SK-N-SH treated with all-trans-retinoic acid at 6 μM for 48 hours (cell line): ENCODE results near the gene HEPACAM2.

Experiments used
- ATAC-seq: fragments of 200-7000 bp; cut with Tn5 transposase; 3 replicates; pipeline ENCODE4 v1.9.1; 2020; ENCODE audit warnings: mild to moderate bottlenecking, moderate library complexity
- ARNTL ChIP-seq: fragments of 450-650 bp; formaldehyde crosslinking; IDR thresholded peaks from 2 replicates; pipeline ENCODE4 v1.5.0; 2020; ENCODE audit warnings: low read depth, mild to moderate bottlenecking, moderate library complexity, borderline replicate concordance
- BACH2 ChIP-seq: fragments of 250-450 bp; sonication (Bioruptor Pico); IDR thresholded peaks from 2 replicates; pipeline ENCODE4 v1.9.0; 2021; ENCODE audit warnings: mild to moderate bottlenecking, borderline replicate concordance
- ESRRG ChIP-seq: fragments of 250-450 bp; sonication (Bioruptor Pico); IDR thresholded peaks from 2 replicates; pipeline ENCODE4 v1.6.1; 2021; ENCODE audit warnings: mild to moderate bottlenecking
- GLIS3 ChIP-seq: fragments of 250-450 bp; sonication (Bioruptor Pico); IDR thresholded peaks from 2 replicates; pipeline ENCODE4 v1.5.0; 2020; ENCODE audit warnings: mild to moderate bottlenecking, moderate library complexity
- ISL1 ChIP-seq: fragments of 250-450 bp; sonication (Bioruptor Pico); IDR thresholded peaks from 2 replicates; pipeline ENCODE4 v2.1.2; 2022; ENCODE audit warnings: mild to moderate bottlenecking, moderate library complexity
- OSR1 ChIP-seq: fragments of 250-450 bp; sonication (Bioruptor Pico); IDR thresholded peaks from 2 replicates; pipeline ENCODE4 v1.8.0; 2022; ENCODE audit warnings: moderate library complexity, mild to moderate bottlenecking, inconsistent platforms
- PPARA ChIP-seq: fragments of 250-450 bp; sonication (Bioruptor Pico); IDR thresholded peaks from 2 replicates; pipeline ENCODE4 v1.5.0; 2020; ENCODE audit warnings: mild to moderate bottlenecking, borderline replicate concordance
- RARB ChIP-seq: fragments of 250-450 bp; sonication (Bioruptor Pico); IDR thresholded peaks from 2 replicates; pipeline ENCODE4 v1.8.0; 2021; ENCODE audit warnings: mild to moderate bottlenecking, moderate library complexity
- SNAI2 ChIP-seq: fragments of 250-450 bp; sonication (Bioruptor Pico); IDR thresholded peaks from 2 replicates; pipeline ENCODE4 v1.5.0; 2020; ENCODE audit warnings: mild to moderate bottlenecking, moderate library complexity
- TCF4 ChIP-seq: fragments of 250-450 bp; sonication (Bioruptor Pico); IDR thresholded peaks from 2 replicates; pipeline ENCODE4 v1.8.0; 2021; ENCODE audit warnings: mild to moderate bottlenecking, moderate library complexity, borderline replicate concordance
- TOX ChIP-seq: fragments of 250-450 bp; sonication (Bioruptor Pico); IDR thresholded peaks from 2 replicates; pipeline ENCODE4 v1.8.0; 2021; ENCODE audit warnings: mild to moderate bottlenecking, moderate library complexity, borderline replicate concordance
- ZC3H10 ChIP-seq: fragments of 250-450 bp; sonication (Bioruptor Pico); IDR thresholded peaks from 2 replicates; pipeline ENCODE4 v1.5.1; 2021; ENCODE audit warnings: mild to moderate bottlenecking, moderate library complexity
- ZFP30 ChIP-seq: fragments of 450-650 bp; formaldehyde crosslinking; IDR thresholded peaks from 2 replicates; pipeline ENCODE4 v1.5.0; 2022; ENCODE audit warnings: mild to moderate bottlenecking, moderate library complexity
- ZNF70 ChIP-seq: fragments of 450-650 bp; formaldehyde crosslinking; IDR thresholded peaks from 2 replicates; pipeline ENCODE4 v1.5.0; 2020; ENCODE audit warnings: mild to moderate bottlenecking, moderate library complexity
- ZNF8 ChIP-seq: fragments of 450-650 bp; formaldehyde crosslinking; IDR thresholded peaks from 2 replicates; pipeline ENCODE4 v1.5.0; 2020; ENCODE audit warnings: mild to moderate bottlenecking, moderate library complexity
- TF ChIP-seq, protein P1 (sequence below): fragments of 250-450 bp; sonication (Bioruptor Pico); IDR thresholded peaks from 2 replicates; pipeline ENCODE4 v1.8.0; 2020; ENCODE audit warnings: mild to moderate bottlenecking, moderate library complexity, borderline replicate concordance
- TF ChIP-seq, protein P2 (sequence below): fragments of 250-450 bp; sonication (Bioruptor Pico); IDR thresholded peaks from 2 replicates; pipeline ENCODE4 v1.5.1; 2020; ENCODE audit warnings: low read depth, mild to moderate bottlenecking, moderate library complexity
- TF ChIP-seq, protein P3 (sequence below): fragments of 250-450 bp; sonication (Bioruptor Pico); IDR thresholded peaks from 2 replicates; pipeline ENCODE4 v1.5.1; 2021; ENCODE audit warnings: mild to moderate bottlenecking, moderate library complexity
- TF ChIP-seq, protein P4 (sequence below): fragments of 250-450 bp; sonication (Bioruptor Pico); IDR thresholded peaks from 2 replicates; pipeline ENCODE4 v1.5.0; 2020; ENCODE audit warnings: mild to moderate bottlenecking, moderate library complexity

HEPACAM2 gene

DNA sequence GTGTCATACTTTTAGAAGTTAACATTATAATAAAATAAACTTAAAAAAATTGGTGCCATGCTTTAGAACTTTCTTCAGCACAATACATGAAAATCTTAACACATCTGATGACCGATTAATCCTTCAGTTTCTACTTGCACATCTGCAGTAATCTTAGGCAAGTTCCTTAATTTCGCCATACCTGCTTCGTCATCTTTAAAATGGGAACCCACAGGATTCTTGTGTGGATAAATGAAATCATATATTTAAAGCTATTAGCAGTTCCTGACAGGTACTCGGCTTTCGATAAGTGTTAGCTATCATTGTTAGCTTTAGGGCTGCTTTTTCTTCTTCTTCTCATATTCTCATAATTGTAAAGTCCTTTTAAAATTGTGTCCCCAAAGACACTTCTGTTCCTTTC, 5.0 kb upstream of the HEPACAM2 start:
- no peak for ATAC-seq
- no peak for TF ChIP-seq BACH2 (CRISPR knock-in tag)
- no peak for TF ChIP-seq TCF4 (CRISPR knock-in tag)
- TF ChIP-seq, protein P1, sequence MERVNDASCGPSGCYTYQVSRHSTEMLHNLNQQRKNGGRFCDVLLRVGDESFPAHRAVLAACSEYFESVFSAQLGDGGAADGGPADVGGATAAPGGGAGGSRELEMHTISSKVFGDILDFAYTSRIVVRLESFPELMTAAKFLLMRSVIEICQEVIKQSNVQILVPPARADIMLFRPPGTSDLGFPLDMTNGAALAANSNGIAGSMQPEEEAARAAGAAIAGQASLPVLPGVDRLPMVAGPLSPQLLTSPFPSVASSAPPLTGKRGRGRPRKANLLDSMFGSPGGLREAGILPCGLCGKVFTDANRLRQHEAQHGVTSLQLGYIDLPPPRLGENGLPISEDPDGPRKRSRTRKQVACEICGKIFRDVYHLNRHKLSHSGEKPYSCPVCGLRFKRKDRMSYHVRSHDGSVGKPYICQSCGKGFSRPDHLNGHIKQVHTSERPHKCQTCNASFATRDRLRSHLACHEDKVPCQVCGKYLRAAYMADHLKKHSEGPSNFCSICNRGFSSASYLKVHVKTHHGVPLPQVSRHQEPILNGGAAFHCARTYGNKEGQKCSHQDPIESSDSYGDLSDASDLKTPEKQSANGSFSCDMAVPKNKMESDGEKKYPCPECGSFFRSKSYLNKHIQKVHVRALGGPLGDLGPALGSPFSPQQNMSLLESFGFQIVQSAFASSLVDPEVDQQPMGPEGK (CRISPR knock-in tag) = no peak
- TF ChIP-seq RARB (CRISPR knock-in tag) = no peak
- TF ChIP-seq OSR1 (CRISPR knock-in tag) = no peak
- TF ChIP-seq, protein P2, sequence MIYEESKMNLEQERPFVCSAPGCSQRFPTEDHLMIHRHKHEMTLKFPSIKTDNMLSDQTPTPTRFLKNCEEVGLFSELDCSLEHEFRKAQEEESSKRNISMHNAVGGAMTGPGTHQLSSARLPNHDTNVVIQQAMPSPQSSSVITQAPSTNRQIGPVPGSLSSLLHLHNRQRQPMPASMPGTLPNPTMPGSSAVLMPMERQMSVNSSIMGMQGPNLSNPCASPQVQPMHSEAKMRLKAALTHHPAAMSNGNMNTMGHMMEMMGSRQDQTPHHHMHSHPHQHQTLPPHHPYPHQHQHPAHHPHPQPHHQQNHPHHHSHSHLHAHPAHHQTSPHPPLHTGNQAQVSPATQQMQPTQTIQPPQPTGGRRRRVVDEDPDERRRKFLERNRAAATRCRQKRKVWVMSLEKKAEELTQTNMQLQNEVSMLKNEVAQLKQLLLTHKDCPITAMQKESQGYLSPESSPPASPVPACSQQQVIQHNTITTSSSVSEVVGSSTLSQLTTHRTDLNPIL (CRISPR knock-in tag) = no peak
- no peak for TF ChIP-seq SNAI2 (CRISPR knock-in tag)
- TF ChIP-seq ISL1 = no peak

DNA sequence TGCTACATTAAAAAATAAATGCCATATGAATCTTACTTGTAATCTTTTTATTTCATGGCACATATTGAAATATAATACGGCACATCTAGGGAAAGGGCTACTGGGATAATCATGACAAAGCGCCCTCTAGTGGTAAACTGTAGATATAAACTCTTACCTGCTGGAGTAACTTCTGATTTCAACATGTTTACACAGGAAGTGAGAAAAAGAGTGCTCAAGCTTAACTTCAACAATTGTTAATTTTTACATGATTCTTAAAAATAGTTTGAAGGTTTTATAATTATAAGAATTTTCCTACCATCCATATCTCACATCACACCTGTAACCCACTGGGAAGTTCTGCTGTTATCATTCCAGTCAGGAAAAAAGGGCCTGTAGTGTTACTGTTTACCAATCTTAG, 2.0 kb upstream of the HEPACAM2 start:
- ATAC-seq = peak; percentile 25; the same call in 2 of the 3 replicates
- TF ChIP-seq ARNTL (CRISPR knock-in tag) (no peak), ZNF8 (CRISPR knock-in tag) (0 out of 2 replicates have a peak, but pooled peaks have one; percentile 14), BACH2 (CRISPR knock-in tag) (no peak)

DNA sequence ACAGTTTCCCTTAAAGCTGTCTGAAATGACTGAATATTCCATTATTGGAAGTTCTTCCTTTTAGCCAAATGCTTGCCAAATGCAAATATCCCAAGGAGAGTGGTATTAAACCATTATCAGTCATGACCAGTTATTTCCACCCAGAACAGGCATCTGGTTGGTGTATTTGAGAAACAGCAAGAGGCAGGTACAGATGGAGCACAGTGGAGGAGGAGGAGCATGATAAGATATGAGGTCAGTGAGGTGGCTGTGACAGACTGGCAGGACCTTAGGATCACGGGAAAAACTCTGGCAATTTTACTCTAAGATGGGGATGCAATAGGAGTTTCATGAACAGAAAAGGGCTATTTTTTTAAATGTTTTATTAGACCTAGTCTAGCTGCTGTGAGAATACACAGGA, 6.4 kb downstream of the HEPACAM2 start:
- ATAC-seq = no peak
- TF ChIP-seq, protein P3, sequence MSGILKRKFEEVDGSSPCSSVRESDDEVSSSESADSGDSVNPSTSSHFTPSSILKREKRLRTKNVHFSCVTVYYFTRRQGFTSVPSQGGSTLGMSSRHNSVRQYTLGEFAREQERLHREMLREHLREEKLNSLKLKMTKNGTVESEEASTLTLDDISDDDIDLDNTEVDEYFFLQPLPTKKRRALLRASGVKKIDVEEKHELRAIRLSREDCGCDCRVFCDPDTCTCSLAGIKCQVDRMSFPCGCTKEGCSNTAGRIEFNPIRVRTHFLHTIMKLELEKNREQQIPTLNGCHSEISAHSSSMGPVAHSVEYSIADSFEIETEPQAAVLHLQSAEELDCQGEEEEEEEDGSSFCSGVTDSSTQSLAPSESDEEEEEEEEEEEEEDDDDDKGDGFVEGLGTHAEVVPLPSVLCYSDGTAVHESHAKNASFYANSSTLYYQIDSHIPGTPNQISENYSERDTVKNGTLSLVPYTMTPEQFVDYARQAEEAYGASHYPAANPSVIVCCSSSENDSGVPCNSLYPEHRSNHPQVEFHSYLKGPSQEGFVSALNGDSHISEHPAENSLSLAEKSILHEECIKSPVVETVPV = no peak
- TF ChIP-seq, protein P2 (CRISPR knock-in tag) = no peak
- no peak for TF ChIP-seq ZFP30 (CRISPR knock-in tag)
- TF ChIP-seq ZNF8 (CRISPR knock-in tag) = no peak
- no peak for TF ChIP-seq ISL1
- no peak for TF ChIP-seq ZC3H10
- no peak for TF ChIP-seq ESRRG
- TF ChIP-seq, protein P4, sequence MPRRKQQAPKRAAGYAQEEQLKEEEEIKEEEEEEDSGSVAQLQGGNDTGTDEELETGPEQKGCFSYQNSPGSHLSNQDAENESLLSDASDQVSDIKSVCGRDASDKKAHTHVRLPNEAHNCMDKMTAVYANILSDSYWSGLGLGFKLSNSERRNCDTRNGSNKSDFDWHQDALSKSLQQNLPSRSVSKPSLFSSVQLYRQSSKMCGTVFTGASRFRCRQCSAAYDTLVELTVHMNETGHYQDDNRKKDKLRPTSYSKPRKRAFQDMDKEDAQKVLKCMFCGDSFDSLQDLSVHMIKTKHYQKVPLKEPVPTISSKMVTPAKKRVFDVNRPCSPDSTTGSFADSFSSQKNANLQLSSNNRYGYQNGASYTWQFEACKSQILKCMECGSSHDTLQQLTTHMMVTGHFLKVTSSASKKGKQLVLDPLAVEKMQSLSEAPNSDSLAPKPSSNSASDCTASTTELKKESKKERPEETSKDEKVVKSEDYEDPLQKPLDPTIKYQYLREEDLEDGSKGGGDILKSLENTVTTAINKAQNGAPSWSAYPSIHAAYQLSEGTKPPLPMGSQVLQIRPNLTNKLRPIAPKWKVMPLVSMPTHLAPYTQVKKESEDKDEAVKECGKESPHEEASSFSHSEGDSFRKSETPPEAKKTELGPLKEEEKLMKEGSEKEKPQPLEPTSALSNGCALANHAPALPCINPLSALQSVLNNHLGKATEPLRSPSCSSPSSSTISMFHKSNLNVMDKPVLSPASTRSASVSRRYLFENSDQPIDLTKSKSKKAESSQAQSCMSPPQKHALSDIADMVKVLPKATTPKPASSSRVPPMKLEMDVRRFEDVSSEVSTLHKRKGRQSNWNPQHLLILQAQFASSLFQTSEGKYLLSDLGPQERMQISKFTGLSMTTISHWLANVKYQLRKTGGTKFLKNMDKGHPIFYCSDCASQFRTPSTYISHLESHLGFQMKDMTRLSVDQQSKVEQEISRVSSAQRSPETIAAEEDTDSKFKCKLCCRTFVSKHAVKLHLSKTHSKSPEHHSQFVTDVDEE (CRISPR knock-in tag) = no peak

DNA sequence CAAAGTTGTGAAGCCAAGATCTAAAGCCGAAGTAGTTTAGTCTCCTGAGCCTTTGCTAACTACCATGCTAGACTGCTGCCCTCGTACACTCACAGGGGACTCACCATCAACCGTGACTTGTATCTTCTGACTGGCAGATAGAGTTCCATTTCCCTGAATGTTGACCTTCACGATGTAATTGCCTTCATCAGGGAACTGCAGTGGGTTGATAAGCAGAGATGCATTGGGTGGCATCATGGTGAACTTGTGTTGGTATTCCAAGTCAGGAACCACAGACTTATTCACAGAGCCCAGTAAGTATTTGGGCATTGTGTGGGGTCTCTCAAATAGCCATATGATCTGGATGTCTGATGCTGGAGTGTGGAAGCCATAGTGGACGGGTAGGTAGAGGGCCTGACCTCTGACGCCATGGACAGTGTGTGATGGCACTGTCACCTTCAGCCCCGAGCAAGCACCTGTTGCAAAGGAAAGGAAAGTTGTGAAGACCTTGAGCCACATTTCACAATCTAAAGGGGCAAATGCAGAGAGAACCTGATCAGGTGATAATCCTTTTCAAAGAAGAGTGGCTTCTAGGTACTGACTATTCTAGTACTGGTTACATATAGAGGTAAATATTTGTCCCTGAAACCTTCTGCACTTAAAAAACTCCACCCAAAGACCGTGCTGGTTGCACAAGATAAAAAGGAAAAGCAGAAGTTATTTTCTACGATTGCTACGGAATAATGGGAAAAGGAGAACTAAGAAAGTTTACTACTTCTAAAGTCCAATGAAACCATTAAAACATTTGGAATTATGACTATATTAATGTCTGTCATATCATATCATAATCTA, 7.1 kb downstream of the HEPACAM2 start:
- TF ChIP-seq SNAI2 (CRISPR knock-in tag) (no peak), PPARA (no peak), GLIS3 (CRISPR knock-in tag) (no peak), TOX (CRISPR knock-in tag) (no peak), ESRRG (no peak), ZFP30 (CRISPR knock-in tag) (no peak), ZNF70 (CRISPR knock-in tag) (no peak)
- TF ChIP-seq, protein P4 (CRISPR knock-in tag) = no peak
- ATAC-seq = no peak
